ENCODE data around the gene TPSB2.

DNA sequence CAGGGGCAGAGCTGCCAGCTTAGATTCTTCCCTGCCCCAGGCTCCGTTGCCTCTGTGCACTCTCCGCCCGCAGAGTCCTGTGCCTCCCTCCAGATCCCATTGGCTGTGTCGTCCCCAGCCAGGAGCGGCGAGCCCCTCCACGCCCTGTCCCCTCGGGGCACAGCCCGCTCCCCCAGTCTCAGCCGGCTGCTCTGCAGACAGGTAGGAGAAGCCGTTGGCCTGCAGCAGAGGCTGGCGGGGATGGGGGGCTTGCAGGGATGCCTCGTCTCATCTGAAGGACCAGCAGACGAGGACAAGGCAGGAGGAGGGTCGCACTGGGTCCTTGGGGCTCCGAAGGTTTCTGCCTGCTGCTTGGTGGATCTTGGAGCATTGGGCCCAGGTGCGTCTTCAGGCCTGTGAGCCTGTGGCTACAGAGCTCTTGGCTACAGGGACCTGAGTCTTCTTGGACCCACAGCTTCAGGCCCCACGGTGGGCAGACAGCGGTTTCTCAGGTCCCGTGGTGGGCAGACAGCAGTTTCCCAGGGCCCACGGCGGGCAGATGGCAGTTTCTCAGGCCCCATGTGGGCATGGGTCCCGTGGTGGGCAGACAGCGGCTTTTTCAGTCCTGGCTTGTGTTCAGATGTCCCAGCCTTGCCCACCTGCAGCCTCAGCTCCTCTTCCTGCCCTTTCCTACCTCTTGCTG, 10.9 kb downstream of the TPSB2 start:
- TF ChIP-seq, protein P1, sequence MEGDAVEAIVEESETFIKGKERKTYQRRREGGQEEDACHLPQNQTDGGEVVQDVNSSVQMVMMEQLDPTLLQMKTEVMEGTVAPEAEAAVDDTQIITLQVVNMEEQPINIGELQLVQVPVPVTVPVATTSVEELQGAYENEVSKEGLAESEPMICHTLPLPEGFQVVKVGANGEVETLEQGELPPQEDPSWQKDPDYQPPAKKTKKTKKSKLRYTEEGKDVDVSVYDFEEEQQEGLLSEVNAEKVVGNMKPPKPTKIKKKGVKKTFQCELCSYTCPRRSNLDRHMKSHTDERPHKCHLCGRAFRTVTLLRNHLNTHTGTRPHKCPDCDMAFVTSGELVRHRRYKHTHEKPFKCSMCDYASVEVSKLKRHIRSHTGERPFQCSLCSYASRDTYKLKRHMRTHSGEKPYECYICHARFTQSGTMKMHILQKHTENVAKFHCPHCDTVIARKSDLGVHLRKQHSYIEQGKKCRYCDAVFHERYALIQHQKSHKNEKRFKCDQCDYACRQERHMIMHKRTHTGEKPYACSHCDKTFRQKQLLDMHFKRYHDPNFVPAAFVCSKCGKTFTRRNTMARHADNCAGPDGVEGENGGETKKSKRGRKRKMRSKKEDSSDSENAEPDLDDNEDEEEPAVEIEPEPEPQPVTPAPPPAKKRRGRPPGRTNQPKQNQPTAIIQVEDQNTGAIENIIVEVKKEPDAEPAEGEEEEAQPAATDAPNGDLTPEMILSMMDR (IDR thresholded peaks at IDR 0.05) = no peak
- TF ChIP-seq ZFX (IDR thresholded peaks at IDR 0.05; ENCODE audit: borderline replicate concordance) = no peak
